H7 (cell line): Measurements from ENCODE around the gene DAPK1. TPM values are rescaled to one million over a fixed set of nuclear protein-coding genes. Genes with fewer than 3 reads are reported as not detected.
"Not testable (repeated sequence)": the region's sequence is repeated elsewhere in the genome, so short reads cannot be mapped to it uniquely, and the experiment has no call there.

ENCODE experiments used
- DNase-seq: peaks from one replicate; pipeline ENCODE4 v3.0.0; 2012
- H3K27me3 ChIP-seq: 2 replicates; pipeline ENCODE4 v1.6.0; 2011; ENCODE audit warnings: mild to moderate bottlenecking, low read length; ENCODE audit not compliant: control insufficient read depth, insufficient read depth
- H3K36me3 ChIP-seq: replicated peaks from 2 replicates; pipeline ENCODE4 v1.5.1; 2011; ENCODE audit warnings: low read length; ENCODE audit not compliant: control insufficient read depth, insufficient read depth
- H3K4me3 ChIP-seq: 2 replicates; pipeline ENCODE4 v1.5.1; 2011; ENCODE audit warnings: low read depth, mild to moderate bottlenecking, control low read depth, low read length, moderate library complexity; ENCODE audit not compliant: insufficient read depth
- total RNA-seq: library from RNA; depleted of rRNA; stranded (reverse); fragments of >200 nt; shearing (Covaris generic); gene quantifications from 2 replicates; pipeline ENCODE4 v1.2.3, GENCODE V29; 2014

The DAPK1 gene
- total RNA-seq, 1 experiment from 2014 or later: 48.8 TPM

GRCh38 chr9:87481890-87482855, 15.5 kb upstream of the DAPK1 start:
- no peak for DNase-seq
- Histone ChIP-seq H3K36me3 (no peaks in the 10 kb centered on the region), H3K27me3 (no peaks in the 10 kb centered on the region), H3K4me3 (no peak overlapping the region)

GRCh38 chr9:87490225-87490624, 7.4 kb upstream of the DAPK1 start:
- H3K36me3 ChIP-seq: no peaks in the 10 kb centered on the region
- DNase-seq: no peak
- H3K27me3 ChIP-seq: peaks cover 2% of the 10 kb centered on the region; the same call in 1 of the 2 replicates
- no peak overlapping the region for H3K4me3 ChIP-seq

- no peaks in the 10 kb centered on the region for H3K36me3 ChIP-seq
- no peak for DNase-seq
- H3K4me3 ChIP-seq: no peak overlapping the region
- peaks cover 2% of the 10 kb centered on the region; the same call in 1 of the 2 replicates for H3K27me3 ChIP-seq
Measured at GRCh38 chr9:87490907-87491306, 6.8 kb upstream of the DAPK1 start.

GRCh38 chr9:87491523-87491922, 6.1 kb upstream of the DAPK1 start:
- Histone ChIP-seq H3K36me3 (no peaks in the 10 kb centered on the region), H3K4me3 (no peak overlapping the region), H3K27me3 (peaks cover 2% of the 10 kb centered on the region; the same call in 1 of the 2 replicates)
- DNase-seq: no peak

- Histone ChIP-seq H3K27me3 (peaks cover 2% of the 10 kb centered on the region; the same call in 1 of the 2 replicates), H3K4me3 (no peak overlapping the region), H3K36me3 (no peaks in the 10 kb centered on the region)
- no peak for DNase-seq
Measured at GRCh38 chr9:87492642-87493041, 5.0 kb upstream of the DAPK1 start.

GRCh38 chr9:87494970-87495471, 2.6 kb upstream of the DAPK1 start:
- Histone ChIP-seq H3K27me3 (peaks cover 2% of the 10 kb centered on the region; the same call in 1 of the 2 replicates), H3K4me3 (no peak overlapping the region), H3K36me3 (no peaks in the 10 kb centered on the region; the same call in none of the 2 replicates)
- DNase-seq: no peak

GRCh38 chr9:87497080-87497603, 525 bp upstream of the DAPK1 start:
- peak overlapping the region; percentile 88 for H3K4me3 ChIP-seq
- DNase-seq: peak; percentile 60
- H3K36me3 ChIP-seq: no peaks in the 10 kb centered on the region; the same call in none of the 2 replicates
- H3K27me3 ChIP-seq: peaks cover 2% of the 10 kb centered on the region; the same call in 1 of the 2 replicates

GRCh38 chr9:87498046-87498810, 561 bp downstream of the DAPK1 start:
- no peaks in the 10 kb centered on the region; the same call in none of the 2 replicates for H3K36me3 ChIP-seq

GRCh38 chr9:87498811-87499360, 1.2 kb downstream of the DAPK1 start:
- Histone ChIP-seq H3K4me3 (peak overlapping the region; percentile 88), H3K36me3 (no peaks in the 10 kb centered on the region; the same call in none of the 2 replicates), H3K27me3 (no peaks in the 10 kb centered on the region)
- DNase-seq: peak; percentile 51

More at GRCh38 chr9:87498046-87498810, 561 bp downstream of the DAPK1 start:
- DNase-seq: peak; percentile 88
- Histone ChIP-seq H3K27me3 (no peaks in the 10 kb centered on the region), H3K4me3 (peak overlapping the region; percentile 88)

GRCh38 chr9:87499424-87500017, 1.9 kb downstream of the DAPK1 start:
- peaks cover 1% of the 10 kb centered on the region for H3K36me3 ChIP-seq
- no peaks in the 10 kb centered on the region for H3K27me3 ChIP-seq
- DNase-seq: no peak
- H3K4me3 ChIP-seq: peak overlapping the region; percentile 88

- H3K36me3 ChIP-seq: peaks cover 1% of the 10 kb centered on the region
- no peaks in the 10 kb centered on the region for H3K27me3 ChIP-seq
- H3K4me3 ChIP-seq: no peak overlapping the region
- DNase-seq: no peak
Measured at GRCh38 chr9:87500491-87501270, 3.0 kb downstream of the DAPK1 start.

GRCh38 chr9:87501271-87501656, 3.6 kb downstream of the DAPK1 start:
- DNase-seq, H3K27me3 ChIP-seq, H3K4me3 ChIP-seq, H3K36me3 ChIP-seq: not testable (repeated sequence)

- Histone ChIP-seq H3K27me3 (no peaks in the 10 kb centered on the region), H3K4me3 (no peak overlapping the region), H3K36me3 (peaks cover 1% of the 10 kb centered on the region)
- no peak for DNase-seq
Measured at GRCh38 chr9:87501806-87502205, 4.1 kb downstream of the DAPK1 start.
